ENCODE data around the gene CEP72.
"Not testable (repeated sequence)": the region's sequence is repeated elsewhere in the genome, so short reads cannot be mapped to it uniquely, and the experiment has no call there.

CEP72 gene

GRCh38 chr5:680118-680795 is 68.1 kb downstream of the CEP72 start:
- not testable (repeated sequence) for H3K4me3 ChIP-seq (ENCODE audit: low read depth in 1 of 2, low read length in 2 of 2); H3K4me1 ChIP-seq (ENCODE audit: insufficient read depth, low read length); H4K20me1 ChIP-seq (ENCODE audit: insufficient read depth, low read length); H3K36me3 ChIP-seq (ENCODE audit: insufficient read depth, low read length); ATAC-seq (ENCODE audit: insufficient read depth, low read depth); H3K27ac ChIP-seq (ENCODE audit: low read length); H3K79me2 ChIP-seq (ENCODE audit: insufficient read depth, low read length); H3K9ac ChIP-seq (ENCODE audit: low read depth, low read length); H3K9me3 ChIP-seq (ENCODE audit: insufficient read depth, low read length, severe bottlenecking); H3K4me2 ChIP-seq (ENCODE audit: insufficient read depth, low read length); H2AFZ ChIP-seq (ENCODE audit: low read depth, low read length); H3K27me3 ChIP-seq (ENCODE audit: insufficient read depth, low read length, poor library complexity); DNase-seq

- H4K20me1 ChIP-seq (ENCODE audit: insufficient read depth, low read length); ATAC-seq (ENCODE audit: insufficient read depth, low read depth); H3K79me2 ChIP-seq (ENCODE audit: insufficient read depth, low read length); H3K4me1 ChIP-seq (ENCODE audit: insufficient read depth, low read length); H2AFZ ChIP-seq (ENCODE audit: low read depth, low read length); H3K27me3 ChIP-seq (ENCODE audit: insufficient read depth, low read length, poor library complexity); H3K9me3 ChIP-seq (ENCODE audit: insufficient read depth, low read length, severe bottlenecking); H3K4me3 ChIP-seq (ENCODE audit: low read depth in 1 of 2, low read length in 2 of 2); DNase-seq; H3K36me3 ChIP-seq (ENCODE audit: insufficient read depth, low read length); H3K9ac ChIP-seq (ENCODE audit: low read depth, low read length); H3K4me2 ChIP-seq (ENCODE audit: insufficient read depth, low read length); H3K27ac ChIP-seq (ENCODE audit: low read length): not testable (repeated sequence)
Measured at GRCh38 chr5:680836-681235, 68.7 kb downstream of the CEP72 start.

GRCh38 chr5:681317-682191 is 69.4 kb downstream of the CEP72 start:
- not testable (repeated sequence) for H3K4me2 ChIP-seq (ENCODE audit: insufficient read depth, low read length); H3K36me3 ChIP-seq (ENCODE audit: insufficient read depth, low read length); H3K4me1 ChIP-seq (ENCODE audit: insufficient read depth, low read length); H3K27ac ChIP-seq (ENCODE audit: low read length); ATAC-seq (ENCODE audit: insufficient read depth, low read depth); H4K20me1 ChIP-seq (ENCODE audit: insufficient read depth, low read length); H2AFZ ChIP-seq (ENCODE audit: low read depth, low read length); H3K4me3 ChIP-seq (ENCODE audit: low read depth in 1 of 2, low read length in 2 of 2); H3K79me2 ChIP-seq (ENCODE audit: insufficient read depth, low read length); H3K27me3 ChIP-seq (ENCODE audit: insufficient read depth, low read length, poor library complexity); H3K9me3 ChIP-seq (ENCODE audit: insufficient read depth, low read length, severe bottlenecking); H3K9ac ChIP-seq (ENCODE audit: low read depth, low read length); DNase-seq

- not testable (repeated sequence) for H3K9me3 ChIP-seq (ENCODE audit: insufficient read depth, low read length, severe bottlenecking); H3K79me2 ChIP-seq (ENCODE audit: insufficient read depth, low read length); H4K20me1 ChIP-seq (ENCODE audit: insufficient read depth, low read length); H3K36me3 ChIP-seq (ENCODE audit: insufficient read depth, low read length); H3K27ac ChIP-seq (ENCODE audit: low read length); H3K4me3 ChIP-seq (ENCODE audit: low read depth in 1 of 2, low read length in 2 of 2); H3K9ac ChIP-seq (ENCODE audit: low read depth, low read length); H3K27me3 ChIP-seq (ENCODE audit: insufficient read depth, low read length, poor library complexity); H3K4me2 ChIP-seq (ENCODE audit: insufficient read depth, low read length); DNase-seq; H2AFZ ChIP-seq (ENCODE audit: low read depth, low read length); H3K4me1 ChIP-seq (ENCODE audit: insufficient read depth, low read length); ATAC-seq (ENCODE audit: insufficient read depth, low read depth)
Measured at GRCh38 chr5:682216-682615, 70.1 kb downstream of the CEP72 start.

- H3K36me3 ChIP-seq (ENCODE audit: insufficient read depth, low read length); H4K20me1 ChIP-seq (ENCODE audit: insufficient read depth, low read length); DNase-seq; H3K79me2 ChIP-seq (ENCODE audit: insufficient read depth, low read length); H3K27me3 ChIP-seq (ENCODE audit: insufficient read depth, low read length, poor library complexity); H3K4me3 ChIP-seq (ENCODE audit: low read depth in 1 of 2, low read length in 2 of 2); ATAC-seq (ENCODE audit: insufficient read depth, low read depth); H3K9me3 ChIP-seq (ENCODE audit: insufficient read depth, low read length, severe bottlenecking); H3K4me2 ChIP-seq (ENCODE audit: insufficient read depth, low read length); H3K4me1 ChIP-seq (ENCODE audit: insufficient read depth, low read length); H2AFZ ChIP-seq (ENCODE audit: low read depth, low read length); H3K9ac ChIP-seq (ENCODE audit: low read depth, low read length); H3K27ac ChIP-seq (ENCODE audit: low read length): not testable (repeated sequence)
Measured at GRCh38 chr5:682651-683358, 70.7 kb downstream of the CEP72 start.
